HepG2 (cell line): ENCODE data around the gene TSC22D4. TPM values are rescaled to one million over a fixed set of nuclear protein-coding genes. Genes with fewer than 3 reads are reported as not detected.

Experiments
- CC2D1A ChIP-seq: sonication (generic); formaldehyde crosslinking; IDR thresholded peaks from 2 replicates; pipeline ENCODE4 v1.8.1; 2023; ENCODE audit warnings: mild to moderate bottlenecking, missing genetic modification reagents
- FOXP1 ChIP-seq, 2 experiments: fragments of 450-650 bp in 1 of 2; IDR thresholded peaks; 2 replicates each; pipeline ENCODE4 v1.6.1; 2017 to 2018; ENCODE audit warnings: antibody characterized with exemption in 1 of 2
- IRX3 ChIP-seq: sonication (generic); formaldehyde crosslinking; IDR thresholded peaks from 2 replicates; pipeline ENCODE4 v1.8.1; 2023; ENCODE audit warnings: mild to moderate bottlenecking, low read depth, missing genetic modification reagents, borderline replicate concordance
- NAIF1 ChIP-seq: sonication (generic); formaldehyde crosslinking; IDR thresholded peaks from 2 replicates; pipeline ENCODE4 v1.5.0; 2020; ENCODE audit warnings: mild to moderate bottlenecking, missing genetic modification reagents, borderline replicate concordance
- RORA ChIP-seq: sonication (generic); formaldehyde crosslinking; IDR thresholded peaks from 2 replicates; pipeline ENCODE4 v1.5.0; 2020; ENCODE audit warnings: mild to moderate bottlenecking, missing genetic modification reagents, moderate library complexity
- SMAD9 ChIP-seq: sonication (generic); formaldehyde crosslinking; IDR thresholded peaks from 2 replicates; pipeline ENCODE4 v1.5.1; 2020; ENCODE audit warnings: mild to moderate bottlenecking, missing genetic modification reagents
- SOX5 ChIP-seq: IDR thresholded peaks from 2 replicates; pipeline ENCODE4 v1.6.1; 2016; ENCODE audit warnings: borderline replicate concordance
- TSC22D2 ChIP-seq: sonication (generic); formaldehyde crosslinking; IDR thresholded peaks from 2 replicates; pipeline ENCODE4 v1.5.1; 2020; ENCODE audit warnings: missing genetic modification reagents, mild to moderate bottlenecking, borderline replicate concordance
- ZBTB3 ChIP-seq: sonication (generic); formaldehyde crosslinking; IDR thresholded peaks from 2 replicates; pipeline ENCODE4 v1.4.0; 2020; ENCODE audit warnings: low read depth, mild to moderate bottlenecking, moderate library complexity, missing genetic modification reagents, borderline replicate concordance
- ZNF607 ChIP-seq: sonication (generic); formaldehyde crosslinking; IDR thresholded peaks from 2 replicates; pipeline ENCODE4 v1.5.1; 2020; ENCODE audit warnings: missing genetic modification reagents, mild to moderate bottlenecking, borderline replicate concordance
- ZNF674 ChIP-seq: sonication (generic); formaldehyde crosslinking; IDR thresholded peaks from 2 replicates; pipeline ENCODE4 v1.5.0; 2020; ENCODE audit warnings: low read depth, mild to moderate bottlenecking, missing genetic modification reagents
- ZNF788 ChIP-seq: sonication (generic); formaldehyde crosslinking; IDR thresholded peaks from 2 replicates; pipeline ENCODE4 v1.5.0; 2020; ENCODE audit warnings: mild to moderate bottlenecking, missing genetic modification reagents, borderline replicate concordance
- ZNF792 ChIP-seq: IDR thresholded peaks from 2 replicates; pipeline ENCODE4 v1.6.1; 2016
- ZNF841 ChIP-seq: sonication (generic); formaldehyde crosslinking; IDR thresholded peaks from 2 replicates; pipeline ENCODE4 v1.8.1; 2023; ENCODE audit warnings: missing genetic modification reagents, borderline replicate concordance
- polyA plus RNA-seq, 8 experiments: library from polyadenylated mRNA; depleted of rRNA in 3 of 8; stranded (reverse) in 7 of 8; unstranded in 1 of 8; fragments of >200 nt; fragmentation: Illumina TruSeq in 4 of 8; extraction: Trizol in 4 of 8; gene quantifications; 2 replicates each; pipeline versions ENCODE4 v1.2.1 to v1.2.3, GENCODE V29; 2011 to 2016; ENCODE audit warnings: low read depth in 4 of 8, missing spikeins in 1 of 8, mixed read lengths in 1 of 8; ENCODE audit not compliant: insufficient read depth in 1 of 8
- total RNA-seq, 5 experiments: library from RNA; depleted of rRNA; stranded (reverse); fragments of >200 nt; fragmentation: Illumina TruSeq; extraction: Trizol; gene quantifications; 2 replicates each; pipeline ENCODE4 v1.2.3, GENCODE V29; 2016; ENCODE audit warnings: low read depth in 1 of 5
- TF ChIP-seq, protein P1 (sequence below): fragments of 450-650 bp; IDR thresholded peaks from 2 replicates; pipeline ENCODE4 v1.6.1; 2017; ENCODE audit warnings: mild to moderate bottlenecking
- TF ChIP-seq, protein P2 (sequence below): sonication (generic); formaldehyde crosslinking; conservative IDR thresholded peaks from 2 replicates; pipeline ENCODE4 v1.4.0; 2020; ENCODE audit warnings: mild to moderate bottlenecking, missing genetic modification reagents, moderate library complexity
- TF ChIP-seq, protein P3 (sequence below): sonication (generic); formaldehyde crosslinking; IDR thresholded peaks from 2 replicates; pipeline ENCODE4 v1.4.0; 2020; ENCODE audit warnings: mild to moderate bottlenecking, missing genetic modification reagents, borderline replicate concordance
- TF ChIP-seq, protein P4 (sequence below): sonication (generic); formaldehyde crosslinking; IDR thresholded peaks from 2 replicates; pipeline ENCODE4 v1.8.1; 2023; ENCODE audit warnings: mild to moderate bottlenecking, missing genetic modification reagents

Gene TSC22D4
- total and polyA plus RNA-seq, 2 of the 13 experiments (the other 11 are each of a cell fraction or from before 2014, with no cell fraction given), result 7.7 to 8.7 TPM

DNA sequence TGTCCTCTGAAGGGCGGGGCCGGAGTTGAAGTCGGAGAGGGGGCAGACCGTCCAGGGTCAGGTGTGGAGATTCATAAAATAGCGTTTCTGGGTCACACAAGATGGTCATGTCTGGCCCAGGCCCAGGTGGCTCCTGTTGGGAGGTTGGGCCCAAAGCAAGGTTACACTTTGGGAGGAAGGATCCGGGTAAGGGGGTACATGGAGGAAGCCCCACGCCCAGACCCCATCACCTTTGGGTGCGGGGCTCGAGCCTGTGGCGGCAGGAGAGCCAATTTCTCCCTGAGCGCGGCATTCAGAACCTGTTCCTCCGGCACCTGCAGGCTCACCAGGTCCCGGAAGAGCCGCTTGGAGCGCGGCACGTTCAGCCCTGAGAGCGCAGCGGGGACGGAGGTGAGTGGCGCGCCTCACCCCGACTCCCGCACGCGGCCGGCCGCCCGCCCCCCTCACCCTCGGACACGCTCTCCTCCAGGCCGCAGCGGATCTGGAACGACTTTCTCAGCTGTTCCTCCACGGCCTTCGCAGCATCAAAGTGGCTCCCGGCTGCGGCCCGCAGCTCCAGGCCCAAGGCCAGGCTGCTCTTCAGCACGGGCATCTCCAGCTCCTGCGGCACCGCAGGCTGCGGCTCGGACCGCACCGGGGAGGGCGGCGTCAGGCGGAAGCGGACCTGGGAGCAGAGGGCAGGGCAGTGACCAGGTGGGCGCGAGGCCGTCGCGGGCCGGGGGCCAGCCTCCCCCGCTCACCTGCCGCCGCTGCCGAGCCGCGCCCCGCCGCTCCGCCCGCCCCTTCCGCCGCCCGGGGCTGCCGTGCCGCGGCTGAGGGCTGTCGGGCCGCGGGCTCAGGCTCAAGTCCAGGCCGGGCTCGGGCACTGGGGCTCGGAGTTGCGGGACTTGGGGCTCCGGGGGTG, 43.4 kb downstream of the TSC22D4 start (continued):
- no peak for TF ChIP-seq ZNF674 (CRISPR knock-in tag)
- TF ChIP-seq ZNF607 (CRISPR knock-in tag), result peak; percentile 53
- peak; percentile 58; the same call in 1 of the 2 replicates for TF ChIP-seq IRX3
- TF ChIP-seq, protein P1, sequence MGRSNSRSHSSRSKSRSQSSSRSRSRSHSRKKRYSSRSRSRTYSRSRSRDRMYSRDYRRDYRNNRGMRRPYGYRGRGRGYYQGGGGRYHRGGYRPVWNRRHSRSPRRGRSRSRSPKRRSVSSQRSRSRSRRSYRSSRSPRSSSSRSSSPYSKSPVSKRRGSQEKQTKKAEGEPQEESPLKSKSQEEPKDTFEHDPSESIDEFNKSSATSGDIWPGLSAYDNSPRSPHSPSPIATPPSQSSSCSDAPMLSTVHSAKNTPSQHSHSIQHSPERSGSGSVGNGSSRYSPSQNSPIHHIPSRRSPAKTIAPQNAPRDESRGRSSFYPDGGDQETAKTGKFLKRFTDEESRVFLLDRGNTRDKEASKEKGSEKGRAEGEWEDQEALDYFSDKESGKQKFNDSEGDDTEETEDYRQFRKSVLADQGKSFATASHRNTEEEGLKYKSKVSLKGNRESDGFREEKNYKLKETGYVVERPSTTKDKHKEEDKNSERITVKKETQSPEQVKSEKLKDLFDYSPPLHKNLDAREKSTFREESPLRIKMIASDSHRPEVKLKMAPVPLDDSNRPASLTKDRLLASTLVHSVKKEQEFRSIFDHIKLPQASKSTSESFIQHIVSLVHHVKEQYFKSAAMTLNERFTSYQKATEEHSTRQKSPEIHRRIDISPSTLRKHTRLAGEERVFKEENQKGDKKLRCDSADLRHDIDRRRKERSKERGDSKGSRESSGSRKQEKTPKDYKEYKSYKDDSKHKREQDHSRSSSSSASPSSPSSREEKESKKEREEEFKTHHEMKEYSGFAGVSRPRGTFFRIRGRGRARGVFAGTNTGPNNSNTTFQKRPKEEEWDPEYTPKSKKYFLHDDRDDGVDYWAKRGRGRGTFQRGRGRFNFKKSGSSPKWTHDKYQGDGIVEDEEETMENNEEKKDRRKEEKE, result no peak
- TF ChIP-seq, protein P2, sequence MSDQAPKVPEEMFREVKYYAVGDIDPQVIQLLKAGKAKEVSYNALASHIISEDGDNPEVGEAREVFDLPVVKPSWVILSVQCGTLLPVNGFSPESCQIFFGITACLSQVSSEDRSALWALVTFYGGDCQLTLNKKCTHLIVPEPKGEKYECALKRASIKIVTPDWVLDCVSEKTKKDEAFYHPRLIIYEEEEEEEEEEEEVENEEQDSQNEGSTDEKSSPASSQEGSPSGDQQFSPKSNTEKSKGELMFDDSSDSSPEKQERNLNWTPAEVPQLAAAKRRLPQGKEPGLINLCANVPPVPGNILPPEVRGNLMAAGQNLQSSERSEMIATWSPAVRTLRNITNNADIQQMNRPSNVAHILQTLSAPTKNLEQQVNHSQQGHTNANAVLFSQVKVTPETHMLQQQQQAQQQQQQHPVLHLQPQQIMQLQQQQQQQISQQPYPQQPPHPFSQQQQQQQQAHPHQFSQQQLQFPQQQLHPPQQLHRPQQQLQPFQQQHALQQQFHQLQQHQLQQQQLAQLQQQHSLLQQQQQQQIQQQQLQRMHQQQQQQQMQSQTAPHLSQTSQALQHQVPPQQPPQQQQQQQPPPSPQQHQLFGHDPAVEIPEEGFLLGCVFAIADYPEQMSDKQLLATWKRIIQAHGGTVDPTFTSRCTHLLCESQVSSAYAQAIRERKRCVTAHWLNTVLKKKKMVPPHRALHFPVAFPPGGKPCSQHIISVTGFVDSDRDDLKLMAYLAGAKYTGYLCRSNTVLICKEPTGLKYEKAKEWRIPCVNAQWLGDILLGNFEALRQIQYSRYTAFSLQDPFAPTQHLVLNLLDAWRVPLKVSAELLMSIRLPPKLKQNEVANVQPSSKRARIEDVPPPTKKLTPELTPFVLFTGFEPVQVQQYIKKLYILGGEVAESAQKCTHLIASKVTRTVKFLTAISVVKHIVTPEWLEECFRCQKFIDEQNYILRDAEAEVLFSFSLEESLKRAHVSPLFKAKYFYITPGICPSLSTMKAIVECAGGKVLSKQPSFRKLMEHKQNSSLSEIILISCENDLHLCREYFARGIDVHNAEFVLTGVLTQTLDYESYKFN, result no peak
- no peak for TF ChIP-seq NAIF1 (CRISPR knock-in tag)
- no peak for TF ChIP-seq ZNF788 (CRISPR knock-in tag)
- TF ChIP-seq ZBTB3 (CRISPR knock-in tag), result no peak
- no peak for TF ChIP-seq ZNF841 (CRISPR knock-in tag)
- no peak for TF ChIP-seq CC2D1A (CRISPR knock-in tag)
- no peak for TF ChIP-seq SOX5 (CRISPR knock-in tag)
- TF ChIP-seq, protein P3, sequence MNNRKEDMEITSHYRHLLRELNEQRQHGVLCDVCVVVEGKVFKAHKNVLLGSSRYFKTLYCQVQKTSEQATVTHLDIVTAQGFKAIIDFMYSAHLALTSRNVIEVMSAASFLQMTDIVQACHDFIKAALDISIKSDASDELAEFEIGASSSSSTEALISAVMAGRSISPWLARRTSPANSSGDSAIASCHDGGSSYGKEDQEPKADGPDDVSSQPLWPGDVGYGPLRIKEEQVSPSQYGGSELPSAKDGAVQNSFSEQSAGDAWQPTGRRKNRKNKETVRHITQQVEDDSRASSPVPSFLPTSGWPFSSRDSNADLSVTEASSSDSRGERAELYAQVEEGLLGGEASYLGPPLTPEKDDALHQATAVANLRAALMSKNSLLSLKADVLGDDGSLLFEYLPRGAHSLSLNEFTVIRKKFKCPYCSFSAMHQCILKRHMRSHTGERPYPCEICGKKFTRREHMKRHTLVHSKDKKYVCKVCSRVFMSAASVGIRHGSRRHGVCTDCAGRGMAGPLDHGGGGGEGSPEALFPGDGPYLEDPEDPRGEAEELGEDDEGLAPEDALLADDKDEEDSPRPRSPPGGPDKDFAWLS (CRISPR knock-in tag), result no peak
- no peak for TF ChIP-seq RORA
- TF ChIP-seq, protein P4, sequence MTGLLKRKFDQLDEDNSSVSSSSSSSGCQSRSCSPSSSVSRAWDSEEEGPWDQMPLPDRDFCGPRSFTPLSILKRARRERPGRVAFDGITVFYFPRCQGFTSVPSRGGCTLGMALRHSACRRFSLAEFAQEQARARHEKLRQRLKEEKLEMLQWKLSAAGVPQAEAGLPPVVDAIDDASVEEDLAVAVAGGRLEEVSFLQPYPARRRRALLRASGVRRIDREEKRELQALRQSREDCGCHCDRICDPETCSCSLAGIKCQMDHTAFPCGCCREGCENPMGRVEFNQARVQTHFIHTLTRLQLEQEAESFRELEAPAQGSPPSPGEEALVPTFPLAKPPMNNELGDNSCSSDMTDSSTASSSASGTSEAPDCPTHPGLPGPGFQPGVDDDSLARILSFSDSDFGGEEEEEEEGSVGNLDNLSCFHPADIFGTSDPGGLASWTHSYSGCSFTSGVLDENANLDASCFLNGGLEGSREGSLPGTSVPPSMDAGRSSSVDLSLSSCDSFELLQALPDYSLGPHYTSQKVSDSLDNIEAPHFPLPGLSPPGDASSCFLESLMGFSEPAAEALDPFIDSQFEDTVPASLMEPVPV, result peak; percentile 82; the same call in 1 of the 2 replicates
- no peak for TF ChIP-seq FOXP1 (IDR thresholded peaks at IDR 0.05)
- TF ChIP-seq FOXP1 (CRISPR knock-in tag; IDR thresholded peaks at IDR 0.05), result no peak
- peak; percentile 34; the same call in 1 of the 2 replicates for TF ChIP-seq ZNF792 (CRISPR knock-in tag)
- no peak for TF ChIP-seq SMAD9 (CRISPR knock-in tag)
- peak; percentile 17; the same call in 1 of the 2 replicates for TF ChIP-seq TSC22D2 (CRISPR knock-in tag)
